Measurements from ENCODE around the gene PRKCG.

The PRKCG gene

GRCh38 chr19:53872762-53873161, 9.2 kb upstream of the PRKCG start:
- peak; percentile 15 for DNase-seq (ENCODE audit: low spot score)

- no peak for DNase-seq (ENCODE audit: low spot score)
Measured at GRCh38 chr19:53873773-53874605, 8.0 kb upstream of the PRKCG start.

- DNase-seq (ENCODE audit: low spot score): no peak
Measured at GRCh38 chr19:53874606-53874990, 7.4 kb upstream of the PRKCG start.

GRCh38 chr19:53875602-53876325, 6.2 kb upstream of the PRKCG start:
- DNase-seq (ENCODE audit: low spot score): no peak

- no peak for DNase-seq (ENCODE audit: low spot score)
Measured at GRCh38 chr19:53876651-53877224, 5.3 kb upstream of the PRKCG start.

GRCh38 chr19:53877361-53877766, 4.6 kb upstream of the PRKCG start:
- DNase-seq (ENCODE audit: low spot score): no peak

GRCh38 chr19:53878776-53879139, 3.2 kb upstream of the PRKCG start:
- DNase-seq (ENCODE audit: low spot score): no peak

GRCh38 chr19:53879140-53880081, 2.6 kb upstream of the PRKCG start:
- DNase-seq (ENCODE audit: low spot score): peak; percentile 95

- no peak for DNase-seq (ENCODE audit: low spot score)
Measured at GRCh38 chr19:53880711-53881481, 1.1 kb upstream of the PRKCG start.

- no peak for DNase-seq (ENCODE audit: low spot score)
Measured at GRCh38 chr19:53882391-53883050, 524 bp downstream of the PRKCG start.

GRCh38 chr19:53883231-53883661, 1.2 kb downstream of the PRKCG start:
- no peak for DNase-seq (ENCODE audit: low spot score)

- DNase-seq (ENCODE audit: low spot score): no peak
Measured at GRCh38 chr19:53883741-53884140, 1.7 kb downstream of the PRKCG start.

- no peak for DNase-seq (ENCODE audit: low spot score)
Measured at GRCh38 chr19:53884256-53884655, 2.3 kb downstream of the PRKCG start.

GRCh38 chr19:53885036-53885435, 3.0 kb downstream of the PRKCG start:
- DNase-seq (ENCODE audit: low spot score): no peak

GRCh38 chr19:53892301-53892980, 10.4 kb downstream of the PRKCG start:
- no peak for DNase-seq (ENCODE audit: low spot score)

- DNase-seq (ENCODE audit: low spot score): peak; percentile 64
Measured at GRCh38 chr19:53892981-53893325, 11.0 kb downstream of the PRKCG start.

GRCh38 chr19:53894707-53895106, 12.7 kb downstream of the PRKCG start:
- no peak for DNase-seq (ENCODE audit: low spot score)

- DNase-seq (ENCODE audit: low spot score): no peak
Measured at GRCh38 chr19:53896682-53897081, 14.7 kb downstream of the PRKCG start.

GRCh38 chr19:53897459-53897858, 15.5 kb downstream of the PRKCG start:
- no peak for DNase-seq (ENCODE audit: low spot score)

- DNase-seq (ENCODE audit: low spot score): no peak
Measured at GRCh38 chr19:53898166-53898565, 16.2 kb downstream of the PRKCG start.

All from HuH-7 (cell line).